Sigmoid colon (tissue), 7 donors: ENCODE results near the gene ESCO1. TPM values are rescaled to one million over a fixed set of nuclear protein-coding genes. Genes with fewer than 3 reads are reported as not detected.

Experiments used
- DNase-seq: peaks from one replicate; pipeline ENCODE4 v3.0.0-alpha.2; 2019
- H3K27ac ChIP-seq, 4 donors: fragments of 200-600 bp; sonication (generic); one replicate each; pipeline ENCODE4 v1.5.1; 2016 to 2019; ENCODE audit warnings: mild to moderate bottlenecking in 1 of 4
- H3K27me3 ChIP-seq, 3 donors: fragments of 200-600 bp; sonication (generic); one replicate each; pipeline ENCODE4 v1.5.1; 2019; ENCODE audit warnings: mild to moderate bottlenecking in 1 of 3
- H3K36me3 ChIP-seq, 4 donors: fragments of 200-600 bp; sonication (generic); one replicate each; pipeline ENCODE4 v1.5.1; 2016 to 2019
- H3K4me1 ChIP-seq, 4 donors: fragments of 200-600 bp; sonication (generic); one replicate each; pipeline ENCODE4 v1.5.1; 2017 to 2019
- H3K4me3 ChIP-seq, 4 donors: fragments of 200-600 bp; sonication (generic); one replicate each; pipeline ENCODE4 v1.5.1; 2017 to 2019; ENCODE audit warnings: mild to moderate bottlenecking in 2 of 4, moderate library complexity in 1 of 4
- H3K9me3 ChIP-seq, 4 donors: fragments of 200-600 bp in 3 of 4; sonication (generic) in 3 of 4; one replicate each; pipeline versions ENCODE4 v1.5.1 to v1.6.1; 2013 to 2019
- EP300 ChIP-seq, 4 donors: sonication (generic); formaldehyde crosslinking; IDR thresholded peaks; one replicate each; pipeline ENCODE4 v1.6.1; 2017; ENCODE audit warnings: antibody characterized with exemption in 4 of 4
- POLR2A ChIP-seq, 2 donors: fragments of 450-650 bp; IDR thresholded peaks; one replicate each; pipeline ENCODE4 v1.6.1; 2016; ENCODE audit warnings: antibody characterized with exemption in 2 of 2, mild to moderate bottlenecking in 2 of 2, moderate library complexity in 2 of 2
- POLR2AphosphoS5 ChIP-seq, 4 donors: sonication (generic); formaldehyde crosslinking; IDR thresholded peaks; one replicate each; pipeline ENCODE4 v1.6.1; 2017; ENCODE audit warnings: antibody characterized with exemption in 4 of 4
- WGBS, 2 donors: extraction: QIAGEN DNeasy Blood & Tissue Kit; methylation state at CpG; one replicate each; pipeline ENCODE4 v1.1.7; 2013; 5-methylcytosine and 5-hydroxymethylcytosine counted together
- intact Hi-C: fragments of 100-400 bp; cut with DNase I; formaldehyde crosslinking; loops from one replicate; pipeline ENCODE4 v1.15.1; 2023
- polyA plus RNA-seq, 3 donors: library from polyadenylated mRNA; stranded (reverse); fragments of 200-250 nt; gene quantifications; one replicate each; pipeline ENCODE4 v1.2.3, GENCODE V29; 2013
- total RNA-seq, 4 donors: library from RNA; depleted of rRNA; stranded (reverse); fragments of >200 nt; gene quantifications; one replicate each; pipeline ENCODE4 v1.1.0, GENCODE V29; 2016
- TF ChIP-seq, protein P1 (sequence below), 4 experiments: fragments of 450-650 bp in 3 of 4; fragments of 200-600 bp in 1 of 4; IDR thresholded peaks; one replicate each; pipeline ENCODE4 v1.5.1; 2016 to 2019; ENCODE audit warnings: antibody characterized with exemption in 4 of 4, mild to moderate bottlenecking in 3 of 4, moderate library complexity in 2 of 4
- donor health status: healthy with polysubstance abuse.
- donor health status: Bipolar disorder and iron deficiency.
- donor health status: healthy.

The ESCO1 gene
- total and polyA plus RNA-seq, 7 donors, result 9.9 to 20.0 (median 12.8) TPM

DNA sequence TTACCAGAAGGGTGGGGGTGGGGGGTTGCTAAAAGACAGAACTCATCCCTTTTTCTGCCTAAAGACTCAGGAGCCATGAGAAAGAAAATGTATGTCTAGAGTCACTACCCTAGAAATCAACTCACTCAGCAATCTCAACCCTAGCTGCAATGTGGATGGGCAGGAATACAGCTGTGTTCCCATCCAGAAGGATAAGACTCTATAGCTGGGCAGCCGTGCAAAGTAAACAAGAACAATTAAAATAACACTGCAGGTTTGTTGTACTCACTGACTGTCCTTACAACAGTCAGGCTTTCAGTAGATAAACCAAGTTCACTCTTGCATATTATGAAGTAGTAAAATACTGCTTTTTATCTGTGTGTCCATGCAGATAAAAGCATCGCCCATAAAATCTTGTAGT, 74.0 kb downstream of the ESCO1 start:
- Histone ChIP-seq H3K9me3 (no peaks in the 10 kb centered on the region), H3K27ac (no peak overlapping the region), H3K4me3 (no peak overlapping the region), H3K36me3 (peaks cover 0 to 71% (median 3%) of the 10 kb centered on the region in 4 donors), H3K4me1 (no peaks in the 10 kb centered on the region), H3K27me3 (no peaks in the 10 kb centered on the region)
- WGBS, 2 donors, result 61 to 74% methylated on average over 2 of the region's 2 CpGs
- intact Hi-C loops, result no loop called here
- no peak for DNase-seq
- no peak for TF ChIP-seq POLR2A (IDR thresholded peaks at IDR 0.05)
- TF ChIP-seq EP300 (IDR thresholded peaks at IDR 0.05), result no peak
- TF ChIP-seq, protein P1, sequence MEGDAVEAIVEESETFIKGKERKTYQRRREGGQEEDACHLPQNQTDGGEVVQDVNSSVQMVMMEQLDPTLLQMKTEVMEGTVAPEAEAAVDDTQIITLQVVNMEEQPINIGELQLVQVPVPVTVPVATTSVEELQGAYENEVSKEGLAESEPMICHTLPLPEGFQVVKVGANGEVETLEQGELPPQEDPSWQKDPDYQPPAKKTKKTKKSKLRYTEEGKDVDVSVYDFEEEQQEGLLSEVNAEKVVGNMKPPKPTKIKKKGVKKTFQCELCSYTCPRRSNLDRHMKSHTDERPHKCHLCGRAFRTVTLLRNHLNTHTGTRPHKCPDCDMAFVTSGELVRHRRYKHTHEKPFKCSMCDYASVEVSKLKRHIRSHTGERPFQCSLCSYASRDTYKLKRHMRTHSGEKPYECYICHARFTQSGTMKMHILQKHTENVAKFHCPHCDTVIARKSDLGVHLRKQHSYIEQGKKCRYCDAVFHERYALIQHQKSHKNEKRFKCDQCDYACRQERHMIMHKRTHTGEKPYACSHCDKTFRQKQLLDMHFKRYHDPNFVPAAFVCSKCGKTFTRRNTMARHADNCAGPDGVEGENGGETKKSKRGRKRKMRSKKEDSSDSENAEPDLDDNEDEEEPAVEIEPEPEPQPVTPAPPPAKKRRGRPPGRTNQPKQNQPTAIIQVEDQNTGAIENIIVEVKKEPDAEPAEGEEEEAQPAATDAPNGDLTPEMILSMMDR (IDR thresholded peaks at IDR 0.05), result no peak
- TF ChIP-seq POLR2AphosphoS5 (IDR thresholded peaks at IDR 0.05), result no peak

DNA sequence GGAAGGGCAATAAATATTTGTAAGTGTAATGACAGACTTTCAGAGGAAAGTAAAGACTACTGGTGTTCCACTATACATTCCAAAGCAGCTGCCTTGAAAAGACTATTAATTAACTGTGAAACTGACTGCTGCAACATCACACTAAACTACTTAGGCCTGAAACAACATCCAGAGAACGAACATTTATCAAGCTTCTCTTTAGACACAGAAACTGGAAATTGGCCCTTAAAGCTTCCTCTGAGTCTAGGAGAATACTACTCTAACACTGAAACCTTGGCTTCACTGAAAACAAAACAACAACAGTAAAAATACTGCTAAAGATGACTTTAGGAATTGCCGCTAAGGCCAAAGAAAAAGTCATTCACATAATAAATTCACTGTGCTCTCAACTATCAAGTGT, 74.6 kb downstream of the ESCO1 start:
- TF ChIP-seq POLR2A (IDR thresholded peaks at IDR 0.05) (no peak), EP300 (IDR thresholded peaks at IDR 0.05) (no peak), POLR2AphosphoS5 (IDR thresholded peaks at IDR 0.05) (no peak)
- TF ChIP-seq, protein P1 (IDR thresholded peaks at IDR 0.05), result no peak
- H3K9me3 ChIP-seq, result no peaks in the 10 kb centered on the region
- 92 to 93% methylated on average over 2 of the region's 2 CpGs for WGBS, 2 donors
- peak overlapping the region in 1 of 4 donors; percentile 4 for H3K27ac ChIP-seq
- H3K4me3 ChIP-seq, result no peak overlapping the region
- H3K4me1 ChIP-seq, result no peaks in the 10 kb centered on the region
- DNase-seq, result no peak
- intact Hi-C loops, result no loop called here
- H3K27me3 ChIP-seq, result no peaks in the 10 kb centered on the region
- peaks cover 0 to 65% (median under 1%) of the 10 kb centered on the region in 4 donors for H3K36me3 ChIP-seq

DNA sequence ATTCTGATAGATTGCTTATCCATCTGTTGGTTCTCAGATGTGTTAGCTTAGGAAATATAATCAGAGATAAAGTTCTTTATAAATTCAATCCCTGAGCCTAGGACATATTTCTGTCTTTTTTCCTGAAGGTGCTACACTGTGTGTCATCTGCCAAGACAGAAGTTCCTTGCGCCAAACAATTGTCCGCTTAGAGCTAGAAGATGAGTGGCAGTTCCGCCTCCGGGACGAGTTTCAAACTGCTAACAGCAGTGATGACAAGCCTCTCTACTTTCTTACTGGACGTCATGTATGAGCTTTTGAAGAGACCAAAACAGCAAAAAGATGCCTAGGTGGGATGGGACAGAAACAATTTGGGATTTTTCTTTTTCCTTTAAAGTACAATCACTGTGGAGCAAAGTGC, 78.0 kb downstream of the ESCO1 start:
- WGBS, 2 donors, result 93 to 95% methylated on average over 6 of the region's 6 CpGs
- intact Hi-C loops, result no loop called here
- Histone ChIP-seq H3K27me3 (no peaks in the 10 kb centered on the region), H3K4me3 (no peak overlapping the region), H3K4me1 (no peaks in the 10 kb centered on the region), H3K27ac (no peak overlapping the region), H3K36me3 (peaks cover 0 to 50% (median 0%) of the 10 kb centered on the region in 4 donors), H3K9me3 (no peaks in the 10 kb centered on the region)
- no peak for DNase-seq
- TF ChIP-seq EP300 (IDR thresholded peaks at IDR 0.05) (no peak), POLR2A (IDR thresholded peaks at IDR 0.05) (no peak), POLR2AphosphoS5 (IDR thresholded peaks at IDR 0.05) (no peak)
- TF ChIP-seq, protein P1 (IDR thresholded peaks at IDR 0.05), result no peak

DNA sequence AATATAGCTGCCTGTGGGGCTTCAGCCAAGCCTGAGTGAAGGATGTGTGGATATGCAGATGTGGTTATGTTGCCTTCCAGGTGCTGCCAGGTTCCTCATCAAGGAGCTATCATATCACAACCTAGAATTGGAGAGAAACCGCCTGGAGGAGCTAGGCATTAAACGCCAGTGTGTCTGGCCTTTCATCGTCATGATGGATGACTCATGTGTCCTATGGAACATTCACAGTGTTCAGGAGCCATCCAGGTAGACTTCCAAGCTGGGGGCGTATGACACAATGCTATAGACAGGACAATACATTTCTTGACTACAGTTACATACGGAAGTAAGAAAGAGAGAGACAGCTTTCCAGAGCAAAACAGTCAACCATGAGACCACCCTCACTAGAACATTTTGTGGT, 86.8 kb downstream of the ESCO1 start:
- peaks cover 0 to 26% (median 0%) of the 10 kb centered on the region in 4 donors for H3K36me3 ChIP-seq
- DNase-seq, result no peak
- intact Hi-C loops, result no loop called here

More for the DNA sequence above, 86.8 kb downstream of the ESCO1 start:
- no peak overlapping the region for H3K27ac ChIP-seq
- WGBS, 2 donors, result 94% methylated on average over 5 of the region's 5 CpGs
- no peaks in the 10 kb centered on the region for H3K4me1 ChIP-seq
- no peaks in the 10 kb centered on the region for H3K27me3 ChIP-seq
- H3K9me3 ChIP-seq, result no peaks in the 10 kb centered on the region
- no peak overlapping the region for H3K4me3 ChIP-seq
- no peak for TF ChIP-seq POLR2A (IDR thresholded peaks at IDR 0.05)
- TF ChIP-seq, protein P1 (IDR thresholded peaks at IDR 0.05), result no peak
- TF ChIP-seq POLR2AphosphoS5 (IDR thresholded peaks at IDR 0.05), result no peak
- no peak for TF ChIP-seq EP300 (IDR thresholded peaks at IDR 0.05)
